HG03280 (cell line): Measurements from ENCODE around the gene TESK2.
"Not testable (repeated sequence)": the region's sequence is repeated elsewhere in the genome, so short reads cannot be mapped to it uniquely, and the experiment has no call there.

Source experiments
- ATAC-seq: cut with Tn5 transposase; IDR thresholded peaks from one replicate; pipeline ENCODE4 v1.9.1; 2021; ENCODE audit warnings: mild to moderate bottlenecking, moderate library complexity; ENCODE audit not compliant: unreplicated experiment

The TESK2 gene

GRCh38 chr1:45414746-45415145, 76.2 kb downstream of the TESK2 start:
- no peak for ATAC-seq

- ATAC-seq, result no peak
Observed at GRCh38 chr1:45412899-45413298, 78.1 kb downstream of the TESK2 start.

- no peak for ATAC-seq
Observed at GRCh38 chr1:45411510-45411899, 79.5 kb downstream of the TESK2 start.

GRCh38 chr1:45410850-45411509, 80.0 kb downstream of the TESK2 start:
- ATAC-seq, result no peak

- no peak for ATAC-seq
Observed at GRCh38 chr1:45409276-45409675, 81.7 kb downstream of the TESK2 start.

- ATAC-seq, result no peak
Observed at GRCh38 chr1:45407629-45408287, 83.2 kb downstream of the TESK2 start.

GRCh38 chr1:45405636-45406035, 85.3 kb downstream of the TESK2 start:
- no peak for ATAC-seq

GRCh38 chr1:45403718-45404117, 87.2 kb downstream of the TESK2 start:
- ATAC-seq, result no peak

- no peak for ATAC-seq
Observed at GRCh38 chr1:45403298-45403697, 87.7 kb downstream of the TESK2 start.

GRCh38 chr1:45401524-45401923, 89.4 kb downstream of the TESK2 start:
- ATAC-seq, result no peak

GRCh38 chr1:45400049-45400448, 90.9 kb downstream of the TESK2 start:
- no peak for ATAC-seq

GRCh38 chr1:45397285-45397684, 93.7 kb downstream of the TESK2 start:
- ATAC-seq, result no peak

GRCh38 chr1:45395582-45395981, 95.4 kb downstream of the TESK2 start:
- no peak for ATAC-seq

GRCh38 chr1:45395051-45395450, 95.9 kb downstream of the TESK2 start:
- no peak for ATAC-seq

- peak; percentile 73 for ATAC-seq
Observed at GRCh38 chr1:45394342-45394741, 96.6 kb downstream of the TESK2 start.

- peak; percentile 69 for ATAC-seq
Observed at GRCh38 chr1:45393718-45394302, 97.2 kb downstream of the TESK2 start.

- no peak for ATAC-seq
Observed at GRCh38 chr1:45386219-45386618, 104.7 kb downstream of the TESK2 start.

GRCh38 chr1:45385302-45385701, 105.7 kb downstream of the TESK2 start:
- ATAC-seq, result no peak

GRCh38 chr1:45384213-45384612, 106.8 kb downstream of the TESK2 start:
- not testable (repeated sequence) for ATAC-seq

- no peak for ATAC-seq
Observed at GRCh38 chr1:45383191-45383590, 107.8 kb downstream of the TESK2 start.

GRCh38 chr1:45381243-45381642, 109.7 kb downstream of the TESK2 start:
- ATAC-seq, result no peak

- ATAC-seq, result no peak
Observed at GRCh38 chr1:45380730-45381129, 110.2 kb downstream of the TESK2 start.
